GM21786 (cell line): ENCODE measurements around the gene AKR7A2.

Source experiments
- ATAC-seq: cut with Tn5 transposase; IDR thresholded peaks from one replicate; pipeline ENCODE4 v1.9.1; 2021; ENCODE audit not compliant: unreplicated experiment

The AKR7A2 gene

GRCh38 chr1:19311931-19312781 is at the start of gene AKR7A2, which contains the start of gene SLC66A1:
Gene AKR7A2, minus strand, starts transcription at chr1:19312144. Its CDS starts 20 bp downstream, at chr1:19312124.
Gene SLC66A1, plus strand, starts transcription at chr1:19312326. Its CDS starts 5,352 bp downstream, at chr1:19317678.
- peak; percentile 68 for ATAC-seq

- no peak for ATAC-seq
Measured at GRCh38 chr1:19360843-19361610, 49.1 kb upstream of the AKR7A2 start.

DNA sequence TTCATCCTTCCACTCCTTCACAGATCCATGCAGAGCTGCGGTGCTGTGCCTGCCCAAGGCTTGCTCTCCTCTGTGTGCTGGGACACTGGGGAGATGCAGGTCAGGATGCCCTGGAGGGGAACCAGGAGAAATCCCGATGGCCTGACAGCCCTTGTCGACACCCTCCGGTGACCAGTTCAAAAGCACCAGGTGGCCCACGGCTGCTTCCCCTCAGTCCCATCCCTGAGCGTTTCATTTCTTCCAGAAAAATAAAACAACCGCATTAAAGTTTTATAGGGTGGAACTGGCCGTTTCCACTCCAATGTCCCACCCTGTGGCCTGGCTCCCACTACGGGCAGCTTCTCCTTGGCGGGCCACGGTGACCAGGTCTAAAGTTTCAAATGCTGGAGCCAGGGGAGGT is 48.5 kb upstream of the AKR7A2 start:
- no peak for ATAC-seq

DNA sequence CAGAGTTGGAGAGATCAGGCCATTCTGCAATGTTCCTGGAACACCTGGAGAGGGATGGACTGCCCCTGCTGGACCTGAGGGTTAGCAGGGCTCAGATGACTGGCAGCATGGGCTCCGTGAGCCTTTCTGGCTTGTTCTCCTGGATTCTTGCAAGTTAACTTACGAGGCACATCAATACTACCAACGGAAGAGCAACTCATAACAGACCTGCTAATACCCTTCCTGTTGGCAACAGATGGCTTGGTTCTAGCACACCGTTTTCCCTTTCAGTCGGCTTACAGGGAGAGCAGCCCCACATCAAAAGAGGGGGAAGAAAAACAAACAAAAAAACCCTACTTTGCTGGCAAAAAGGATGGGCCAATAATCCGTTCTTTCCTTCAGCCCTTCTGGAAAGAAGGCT is 48.1 kb upstream of the AKR7A2 start:
- no peak for ATAC-seq

DNA sequence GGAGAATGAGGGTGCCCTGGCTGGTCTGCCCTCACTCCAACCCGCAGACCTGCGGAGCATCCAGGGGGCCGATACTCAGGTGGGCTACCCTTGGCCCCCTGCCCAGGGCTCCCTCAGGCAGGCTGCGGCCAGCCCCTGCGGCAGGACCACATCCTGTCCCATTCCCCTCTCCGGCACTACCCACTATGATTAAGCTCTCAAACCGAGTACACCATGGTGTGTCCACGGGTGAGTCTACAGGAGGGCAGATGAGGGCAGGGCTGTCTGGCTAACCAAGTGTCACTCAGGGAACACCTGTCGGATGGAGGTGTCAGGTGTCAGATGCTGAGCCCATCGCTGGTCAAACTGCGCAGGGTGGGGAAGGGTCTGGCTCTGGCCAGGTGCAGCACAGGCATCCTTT is 47.4 kb upstream of the AKR7A2 start:
- no peak for ATAC-seq

GRCh38 chr1:19358710-19359109 is 46.8 kb upstream of the AKR7A2 start:
- no peak for ATAC-seq

GRCh38 chr1:19357299-19357986 is 45.5 kb upstream of the AKR7A2 start:
- ATAC-seq, result no peak

GRCh38 chr1:19356266-19356665 is 44.3 kb upstream of the AKR7A2 start:
- no peak for ATAC-seq

- ATAC-seq, result no peak
Measured at GRCh38 chr1:19354531-19354981, 42.6 kb upstream of the AKR7A2 start.

- ATAC-seq, result no peak
Measured at GRCh38 chr1:19353596-19353995, 41.7 kb upstream of the AKR7A2 start.

GRCh38 chr1:19352839-19353238 is 40.9 kb upstream of the AKR7A2 start:
- no peak for ATAC-seq

GRCh38 chr1:19351873-19352272 is 39.9 kb upstream of the AKR7A2 start:
- ATAC-seq, result no peak

GRCh38 chr1:19350566-19350965 is 38.6 kb upstream of the AKR7A2 start:
- ATAC-seq, result no peak

- no peak for ATAC-seq
Measured at GRCh38 chr1:19349999-19350398, 38.1 kb upstream of the AKR7A2 start.

- ATAC-seq, result no peak
Measured at GRCh38 chr1:19348441-19349198, 36.7 kb upstream of the AKR7A2 start.

DNA sequence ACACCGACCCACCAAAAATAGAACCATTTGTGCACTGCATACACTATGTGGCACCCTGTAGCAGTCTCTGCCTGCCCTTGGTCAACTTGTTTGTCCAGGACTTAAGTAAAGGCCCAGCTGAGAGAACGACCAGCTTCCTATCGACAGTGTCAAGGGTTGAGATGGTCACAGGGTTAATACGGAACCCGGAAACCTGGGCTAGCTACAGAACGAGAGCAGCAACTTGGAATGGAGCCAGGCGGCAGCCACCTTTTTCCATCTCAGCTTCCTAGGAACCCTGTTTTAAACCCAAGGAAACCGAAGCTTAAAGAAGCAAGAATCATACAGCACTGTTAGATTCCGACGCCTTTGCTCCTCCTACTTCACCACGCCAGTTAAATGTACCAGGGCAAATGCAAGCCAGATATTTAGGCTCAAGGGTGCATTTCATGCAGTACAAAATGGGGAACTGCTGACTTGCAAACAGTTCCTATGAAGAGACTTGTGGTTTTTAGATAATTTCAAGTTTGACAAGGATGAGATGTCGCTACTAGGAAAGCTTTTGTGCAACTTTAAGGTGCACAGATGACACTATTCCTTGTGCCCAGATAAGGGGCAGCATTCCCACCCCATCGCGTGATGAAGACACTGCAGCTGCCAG is 35.7 kb upstream of the AKR7A2 start:
- no peak for ATAC-seq

GRCh38 chr1:19346026-19346425 is 34.1 kb upstream of the AKR7A2 start:
- ATAC-seq, result no peak

DNA sequence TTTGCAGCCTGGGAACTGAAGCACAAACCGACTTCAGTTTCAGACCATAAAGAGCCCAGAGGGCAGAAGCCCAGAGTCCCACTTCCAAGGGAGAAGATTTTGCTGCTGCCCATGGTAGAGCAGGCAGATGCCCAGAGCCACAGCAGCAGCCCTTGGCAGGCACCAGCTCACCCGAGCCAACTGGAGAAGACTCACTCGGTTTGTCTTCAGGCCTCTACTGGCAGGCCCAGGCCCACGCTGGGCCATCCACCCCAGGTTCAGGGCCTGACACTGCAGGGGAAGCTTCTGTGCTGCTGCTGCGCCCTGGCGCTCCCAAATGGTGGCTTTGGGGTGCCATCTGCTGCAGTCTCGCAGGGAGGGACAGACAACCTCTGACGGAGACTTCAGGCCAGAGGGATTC is 33.4 kb upstream of the AKR7A2 start:
- ATAC-seq, result no peak

GRCh38 chr1:19344831-19345230 is 32.9 kb upstream of the AKR7A2 start:
- ATAC-seq, result no peak

DNA sequence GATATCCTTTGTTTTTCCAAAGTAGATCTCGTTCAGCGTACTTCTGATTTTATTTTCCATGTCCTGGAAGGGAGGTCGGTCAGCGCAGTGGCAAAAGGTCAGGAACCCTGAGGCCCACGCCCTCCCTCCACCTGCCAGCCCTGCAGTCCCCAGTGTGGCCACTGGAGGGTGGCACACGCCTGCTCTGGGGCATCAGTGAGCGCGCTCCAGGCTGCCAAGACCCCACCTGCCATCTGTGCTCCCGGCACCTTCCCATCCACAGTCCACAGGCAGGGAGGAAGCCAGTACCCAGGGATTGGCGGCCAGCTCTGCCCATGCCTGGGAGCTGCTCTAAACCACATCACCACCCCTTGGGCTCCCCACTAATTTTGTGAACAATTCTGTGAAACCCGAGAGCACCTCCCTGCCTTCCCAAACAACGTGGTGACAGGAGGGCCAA is 32.4 kb upstream of the AKR7A2 start:
- ATAC-seq, result no peak
